Keratinocyte (primary cell): ENCODE data around the gene ZACN. TPM values are rescaled to one million over a fixed set of nuclear protein-coding genes. Genes with fewer than 3 reads are reported as not detected.

Experiments
- DNase-seq: peaks from one replicate; pipeline ENCODE4 v3.0.0-alpha.2; 2011; ENCODE audit warnings: low read depth, missing footprints, low spot score
- FAIRE-seq: peaks from 2 replicates; lab custom pipeline; 2011; peaks lifted over from hg19 to GRCh38; lab: Jason Lieb, UNC
- H2AFZ ChIP-seq: 2 replicates; pipeline ENCODE4 v1.6.0; 2012; ENCODE audit warnings: low read length, control low read depth, inconsistent platforms; ENCODE audit not compliant: control insufficient read depth
- H3K27ac ChIP-seq: 2 replicates; pipeline ENCODE4 v1.5.1; 2011; ENCODE audit warnings: low read length; ENCODE audit not compliant: control insufficient read depth, insufficient read depth
- H3K27me3 ChIP-seq: 3 replicates; pipeline ENCODE4 v1.6.0; 2011; ENCODE audit warnings: low read length; ENCODE audit not compliant: control insufficient read depth, insufficient read depth; ENCODE audit errors: extremely low read depth
- H3K36me3 ChIP-seq, 2 experiments: 2 replicates in 1 of 2; 3 replicates in 1 of 2; pipeline ENCODE4 v1.5.1; 2011; ENCODE audit warnings: low read length in 2 of 2, mild to moderate bottlenecking in 1 of 2; ENCODE audit not compliant: control insufficient read depth in 2 of 2, insufficient read depth in 2 of 2; ENCODE audit errors: extremely low read depth in 1 of 2
- H3K4me1 ChIP-seq: 3 replicates; pipeline ENCODE4 v1.5.1; 2011; ENCODE audit warnings: low read length; ENCODE audit not compliant: control insufficient read depth, insufficient read depth; ENCODE audit errors: extremely low read depth
- H3K4me2 ChIP-seq: 3 replicates; pipeline ENCODE4 v1.6.0; 2011; ENCODE audit warnings: low read depth, low read length; ENCODE audit not compliant: control insufficient read depth, insufficient read depth; ENCODE audit errors: extremely low read depth
- H3K4me3 ChIP-seq, 3 experiments: fragments of 200-600 bp in 1 of 3; sonication (generic) in 1 of 3; 2 replicates in 2 of 3; 3 replicates in 1 of 3; pipeline ENCODE4 v1.5.1; 2011 to 2016; ENCODE audit warnings: low read length in 3 of 3, mild to moderate bottlenecking in 3 of 3, control low read depth in 2 of 3, inconsistent platforms in 1 of 3, low read depth in 1 of 3, mixed read lengths in 1 of 3, mixed run types in 1 of 3, moderate library complexity in 1 of 3; ENCODE audit not compliant: control insufficient read depth in 2 of 3, insufficient read depth in 2 of 3; ENCODE audit errors: extremely low read depth in 1 of 3
- H3K79me2 ChIP-seq: 2 replicates; pipeline ENCODE4 v1.6.0; 2012; ENCODE audit warnings: low read length; ENCODE audit not compliant: control insufficient read depth, insufficient read depth
- H3K9ac ChIP-seq: 3 replicates; pipeline ENCODE4 v1.6.0; 2011; ENCODE audit warnings: low read length; ENCODE audit not compliant: control insufficient read depth, insufficient read depth; ENCODE audit errors: extremely low read depth
- H3K9me1 ChIP-seq: 3 replicates; pipeline ENCODE4 v1.6.0; 2011; ENCODE audit warnings: low read length; ENCODE audit not compliant: control insufficient read depth, insufficient read depth; ENCODE audit errors: extremely low read depth
- H3K9me3 ChIP-seq: 2 replicates; pipeline ENCODE4 v1.5.1; 2012; ENCODE audit warnings: low read depth, low read length; ENCODE audit not compliant: control insufficient read depth
- H4K20me1 ChIP-seq: 3 replicates; pipeline ENCODE4 v1.6.0; 2011; ENCODE audit warnings: low read length; ENCODE audit not compliant: control insufficient read depth, insufficient read depth; ENCODE audit errors: extremely low read depth
- EZH2 ChIP-seq: IDR thresholded peaks from one replicate; pipeline ENCODE4 v1.6.1; 2012; ENCODE audit warnings: inconsistent platforms, mild to moderate bottlenecking, low read length, moderate library complexity
- dilution Hi-C: fragments of 300-500 bp; cut with MboI; formaldehyde crosslinking; loops from one replicate; pipeline ENCODE4 v1.7.0; 2020; ENCODE audit warnings: low sequenced_read_pairs; ENCODE audit not compliant: extremely low pct_ligation_motif_present
- polyA plus RNA-seq, 5 experiments: library from polyadenylated mRNA; depleted of rRNA in 3 of 5; stranded (reverse) in 3 of 5; stranded (forward) in 1 of 5; unstranded in 1 of 5; fragments of >200 nt; gene quantifications; 1 replicate in 1 of 5; 2 replicates in 3 of 5; 3 replicates in 1 of 5; pipeline versions ENCODE4 v1.2.1 to v1.2.3, GENCODE V29; 2011 to 2012; ENCODE audit warnings: missing spikeins in 2 of 5, low read depth in 1 of 5, low replicate concordance in 1 of 5
- TF ChIP-seq, protein P1 (sequence below), 3 experiments: IDR thresholded peaks in 1 of 3; conservative IDR thresholded peaks in 1 of 3; optimal IDR thresholded peaks in 1 of 3; 2 replicates in 2 of 3; 3 replicates in 1 of 3; pipeline versions ENCODE3 to v1.5.1; 2011; ENCODE audit warnings: low read length in 3 of 3, mild to moderate bottlenecking in 3 of 3, moderate library complexity in 2 of 3, control low read depth in 1 of 3, inconsistent platforms in 1 of 3; ENCODE audit not compliant: insufficient read depth in 2 of 3; ENCODE audit errors: extremely low read depth in 1 of 3

The ZACN gene
- polyA plus RNA-seq, 1 donor (not counting 4 experiments of a cell fraction or from before 2014, with no cell fraction given): not detected

DNA sequence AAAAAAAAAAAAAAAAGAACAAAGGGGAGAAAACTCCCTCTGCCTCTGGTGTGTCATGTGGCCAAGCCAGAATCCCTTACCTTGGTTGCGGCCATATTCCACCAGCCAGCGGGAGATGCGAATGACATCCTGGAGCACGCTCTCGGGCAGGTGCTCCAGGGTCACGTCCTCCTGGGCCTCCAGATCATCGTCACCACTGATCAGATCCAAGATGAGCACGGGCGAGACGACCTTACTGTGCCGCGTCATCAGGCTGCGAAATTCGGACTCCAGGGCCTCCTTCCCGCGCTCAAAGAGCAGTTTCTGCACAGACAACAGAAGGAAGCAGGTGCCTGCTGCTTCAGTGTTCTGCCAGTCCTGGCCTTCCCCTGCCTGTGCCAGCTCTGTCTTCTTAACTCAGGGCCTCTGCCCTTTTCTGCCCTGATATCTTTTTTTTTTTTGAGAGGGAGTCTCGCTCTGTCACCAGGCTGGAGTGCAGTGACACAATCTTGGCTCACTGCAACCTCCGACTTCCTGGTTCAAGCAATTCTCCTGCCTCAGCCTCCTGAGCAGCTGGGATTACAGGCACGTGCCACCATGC is 18.8 kb downstream of the ZACN start:
- Histone ChIP-seq H3K9ac (no peak overlapping the region), H2AFZ (no peak overlapping the region), H3K36me3 (peaks cover 19 to 24% of the 10 kb centered on the region in 2 experiments), H3K9me1 (peaks cover 2% of the 10 kb centered on the region), H3K9me3 (no peaks in the 10 kb centered on the region), H3K4me3 (no peak overlapping the region), H3K4me1 (peaks cover 3% of the 10 kb centered on the region), H3K27me3 (no peaks in the 10 kb centered on the region), H3K4me2 (no peak overlapping the region), H3K79me2 (peaks cover 11% of the 10 kb centered on the region), H4K20me1 (no peaks in the 10 kb centered on the region), H3K27ac (no peak overlapping the region)
- FAIRE-seq: no peak
- DNase-seq: no peak
- dilution Hi-C loops: no loop called here
- TF ChIP-seq, protein P1, sequence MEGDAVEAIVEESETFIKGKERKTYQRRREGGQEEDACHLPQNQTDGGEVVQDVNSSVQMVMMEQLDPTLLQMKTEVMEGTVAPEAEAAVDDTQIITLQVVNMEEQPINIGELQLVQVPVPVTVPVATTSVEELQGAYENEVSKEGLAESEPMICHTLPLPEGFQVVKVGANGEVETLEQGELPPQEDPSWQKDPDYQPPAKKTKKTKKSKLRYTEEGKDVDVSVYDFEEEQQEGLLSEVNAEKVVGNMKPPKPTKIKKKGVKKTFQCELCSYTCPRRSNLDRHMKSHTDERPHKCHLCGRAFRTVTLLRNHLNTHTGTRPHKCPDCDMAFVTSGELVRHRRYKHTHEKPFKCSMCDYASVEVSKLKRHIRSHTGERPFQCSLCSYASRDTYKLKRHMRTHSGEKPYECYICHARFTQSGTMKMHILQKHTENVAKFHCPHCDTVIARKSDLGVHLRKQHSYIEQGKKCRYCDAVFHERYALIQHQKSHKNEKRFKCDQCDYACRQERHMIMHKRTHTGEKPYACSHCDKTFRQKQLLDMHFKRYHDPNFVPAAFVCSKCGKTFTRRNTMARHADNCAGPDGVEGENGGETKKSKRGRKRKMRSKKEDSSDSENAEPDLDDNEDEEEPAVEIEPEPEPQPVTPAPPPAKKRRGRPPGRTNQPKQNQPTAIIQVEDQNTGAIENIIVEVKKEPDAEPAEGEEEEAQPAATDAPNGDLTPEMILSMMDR (optimal IDR thresholded peaks at IDR 0.05 in 1 of 3, IDR thresholded peaks at IDR 0.05 in 1 of 3, conservative IDR thresholded peaks at IDR 0.05 in 1 of 3; ENCODE audit: extremely low read depth in 1 of 3, insufficient read depth in 2 of 3, low read length in 3 of 3): no peak
- no peak for TF ChIP-seq EZH2

DNA sequence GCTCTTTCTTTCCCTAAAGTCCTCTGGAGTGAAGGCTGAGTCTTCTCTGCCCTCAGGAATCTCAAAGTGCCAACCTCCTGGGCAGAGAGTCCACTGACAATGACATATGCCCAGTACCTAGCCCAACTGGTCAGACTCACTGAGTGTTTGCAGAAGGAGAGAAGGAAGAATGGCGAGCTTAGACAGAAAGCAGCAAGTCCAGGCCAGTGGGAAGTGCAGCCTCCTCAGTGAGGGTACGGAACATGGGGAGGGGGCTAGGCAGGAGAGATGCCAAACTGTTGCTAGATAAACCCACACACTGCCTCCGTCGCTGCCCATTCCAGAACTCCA is 23.9 kb downstream of the ZACN start:
- H3K4me3 ChIP-seq: peak overlapping the region; percentile 81 to 98 (median 94)
- FAIRE-seq: no peak
- H3K4me1 ChIP-seq: peaks cover 6% of the 10 kb centered on the region
- H4K20me1 ChIP-seq: no peaks in the 10 kb centered on the region
- TF ChIP-seq EZH2: no peak
- TF ChIP-seq, protein P1 (optimal IDR thresholded peaks at IDR 0.05 in 1 of 3, IDR thresholded peaks at IDR 0.05 in 1 of 3, conservative IDR thresholded peaks at IDR 0.05 in 1 of 3; ENCODE audit: extremely low read depth in 1 of 3, insufficient read depth in 2 of 3, low read length in 3 of 3): no peak
- H3K27ac ChIP-seq: peak overlapping the region; percentile 71
- H3K9me3 ChIP-seq: no peaks in the 10 kb centered on the region
- H3K9me1 ChIP-seq: no peaks in the 10 kb centered on the region
- H3K36me3 ChIP-seq: peaks cover 7 to 10% of the 10 kb centered on the region in 2 experiments
- H3K9ac ChIP-seq: peak overlapping the region; percentile 83
- dilution Hi-C loops: no loop called here
- H3K4me2 ChIP-seq: peak overlapping the region; percentile 100
- H2AFZ ChIP-seq: peak overlapping the region; percentile 99
- peaks cover 16% of the 10 kb centered on the region for H3K79me2 ChIP-seq
- no peaks in the 10 kb centered on the region for H3K27me3 ChIP-seq
- DNase-seq: no peak
